Epithelial cell of proximal tubule (primary cell): Measurements from ENCODE around the gene THRB. TPM values are rescaled to one million over a fixed set of nuclear protein-coding genes. Genes with fewer than 3 reads are reported as not detected.
A peak's percentile ranks its signal among the peaks of the same experiment; 100 is the strongest.

Experiments
- DNase-seq: peaks from one replicate; pipeline ENCODE4 v3.0.0-alpha.2; 2011; ENCODE audit warnings: low read depth
- H3K4me3 ChIP-seq: 2 replicates; pipeline ENCODE4 v1.5.1; 2011; ENCODE audit warnings: low read depth, mild to moderate bottlenecking, low read length
- total RNA-seq: library from RNA; depleted of rRNA; stranded (reverse); fragments of >200 nt; gene quantifications from 2 replicates; pipeline ENCODE4 v1.2.3, GENCODE V29; 2015
- TF ChIP-seq, protein P1 (sequence below): conservative IDR thresholded peaks from 2 replicates; pipeline ENCODE4 v1.5.1; 2012; ENCODE audit warnings: low read depth, mild to moderate bottlenecking, low read length

The THRB gene
- total RNA-seq, 1 donor from 2014 or later = 2.1 TPM

DNA sequence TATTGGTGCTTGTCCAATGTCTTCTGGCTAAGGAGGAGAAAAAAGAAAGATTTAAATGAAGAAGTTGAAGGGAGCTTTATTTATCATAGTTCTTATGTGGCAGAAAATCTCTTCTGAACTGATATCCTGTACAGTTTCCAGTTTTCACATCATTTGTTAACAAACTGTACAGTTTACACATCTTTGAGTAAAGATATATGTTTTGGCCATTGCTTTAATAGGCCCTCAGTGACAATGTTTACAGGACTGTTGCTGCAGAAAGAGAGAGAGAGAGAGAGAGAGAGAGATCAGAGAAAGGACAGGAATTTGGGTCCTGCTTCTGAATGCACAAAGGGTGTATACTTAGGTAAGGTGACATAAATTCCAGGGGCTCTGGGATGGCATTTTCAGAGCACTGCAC, 361.2 kb downstream of the THRB start:
- TF ChIP-seq, protein P1, sequence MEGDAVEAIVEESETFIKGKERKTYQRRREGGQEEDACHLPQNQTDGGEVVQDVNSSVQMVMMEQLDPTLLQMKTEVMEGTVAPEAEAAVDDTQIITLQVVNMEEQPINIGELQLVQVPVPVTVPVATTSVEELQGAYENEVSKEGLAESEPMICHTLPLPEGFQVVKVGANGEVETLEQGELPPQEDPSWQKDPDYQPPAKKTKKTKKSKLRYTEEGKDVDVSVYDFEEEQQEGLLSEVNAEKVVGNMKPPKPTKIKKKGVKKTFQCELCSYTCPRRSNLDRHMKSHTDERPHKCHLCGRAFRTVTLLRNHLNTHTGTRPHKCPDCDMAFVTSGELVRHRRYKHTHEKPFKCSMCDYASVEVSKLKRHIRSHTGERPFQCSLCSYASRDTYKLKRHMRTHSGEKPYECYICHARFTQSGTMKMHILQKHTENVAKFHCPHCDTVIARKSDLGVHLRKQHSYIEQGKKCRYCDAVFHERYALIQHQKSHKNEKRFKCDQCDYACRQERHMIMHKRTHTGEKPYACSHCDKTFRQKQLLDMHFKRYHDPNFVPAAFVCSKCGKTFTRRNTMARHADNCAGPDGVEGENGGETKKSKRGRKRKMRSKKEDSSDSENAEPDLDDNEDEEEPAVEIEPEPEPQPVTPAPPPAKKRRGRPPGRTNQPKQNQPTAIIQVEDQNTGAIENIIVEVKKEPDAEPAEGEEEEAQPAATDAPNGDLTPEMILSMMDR = no peak
- no peak for DNase-seq
- no peak overlapping the region for H3K4me3 ChIP-seq

DNA sequence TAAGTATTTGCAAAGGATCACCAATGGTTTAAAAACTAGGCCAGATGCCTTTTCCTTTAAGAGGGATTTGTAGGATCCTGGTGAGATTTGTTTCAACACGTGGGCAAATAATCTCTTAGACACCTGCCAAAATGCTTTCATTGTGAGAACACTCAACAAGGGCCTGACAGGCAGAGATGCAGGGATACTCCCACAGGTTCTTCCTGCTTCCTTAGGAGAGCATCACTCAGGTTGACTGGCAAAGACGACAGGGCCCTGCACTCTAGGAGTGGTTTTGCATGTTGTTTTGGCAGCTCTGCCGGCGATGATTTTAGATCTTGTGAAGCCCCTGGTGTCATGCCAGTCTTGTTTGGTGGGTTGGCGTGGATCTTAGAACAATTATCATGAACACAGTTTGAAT, 365.1 kb downstream of the THRB start:
- no peak overlapping the region for H3K4me3 ChIP-seq
- DNase-seq = no peak
- TF ChIP-seq, protein P1 = no peak

DNA sequence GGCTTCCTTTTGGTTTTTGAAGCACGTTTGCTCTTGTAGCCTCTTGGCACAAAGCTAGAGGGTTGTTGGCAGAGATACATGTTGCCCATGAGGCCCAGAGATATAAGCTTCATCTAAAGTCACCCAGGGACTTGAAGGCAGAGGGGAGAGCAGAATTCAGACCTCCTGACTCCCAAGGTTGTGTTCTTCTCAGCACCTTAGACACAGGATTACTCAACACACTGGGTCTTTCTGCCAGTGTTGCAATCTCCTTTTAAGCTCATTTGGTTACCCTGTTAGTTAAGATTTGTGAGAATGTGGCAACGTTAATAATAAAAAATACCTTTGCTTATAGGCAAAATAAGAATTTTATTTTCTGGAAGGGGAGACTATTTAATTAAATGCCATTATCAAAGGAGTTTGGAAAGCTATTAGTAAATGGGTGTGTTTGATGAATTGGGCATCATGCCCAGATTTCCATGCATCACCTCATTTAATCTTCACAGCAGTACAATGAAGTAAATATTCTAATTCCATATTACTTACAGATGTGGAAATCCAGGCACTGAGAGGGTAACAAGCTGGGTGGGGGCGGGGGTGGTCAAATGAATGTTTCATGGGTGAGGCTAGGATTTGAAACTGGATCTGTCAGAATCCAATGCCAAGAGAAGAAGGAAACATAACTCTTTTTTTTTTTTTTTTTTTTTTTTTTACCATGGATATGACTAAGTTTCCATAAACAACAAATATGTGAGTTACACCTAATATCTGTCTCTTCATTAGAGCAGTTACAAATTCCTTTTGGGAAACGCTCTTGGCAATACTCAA, 366.2 kb downstream of the THRB start:
- H3K4me3 ChIP-seq = no peak overlapping the region
- peak; percentile 48 for DNase-seq
- TF ChIP-seq, protein P1 = no peak

DNA sequence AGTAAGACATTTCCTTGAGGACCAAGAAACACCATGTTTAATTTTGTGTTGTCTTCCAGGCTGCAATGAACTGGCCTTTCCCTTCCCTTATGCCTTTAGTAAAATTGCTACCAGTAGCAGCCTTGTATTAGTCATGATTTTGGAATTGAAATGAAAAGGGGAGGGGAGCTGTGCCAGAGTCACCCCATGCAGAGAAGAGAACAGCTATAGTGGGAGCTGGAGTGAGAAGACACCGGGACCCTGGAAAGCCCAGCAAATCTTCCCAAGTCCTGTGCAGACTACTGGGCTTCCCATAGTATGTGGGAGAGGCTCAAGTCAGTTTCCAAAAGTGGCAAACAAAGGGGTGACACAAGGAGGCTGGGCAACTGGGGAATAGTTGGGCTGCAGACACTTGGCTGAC, 371.1 kb downstream of the THRB start:
- no peak for DNase-seq

DNA sequence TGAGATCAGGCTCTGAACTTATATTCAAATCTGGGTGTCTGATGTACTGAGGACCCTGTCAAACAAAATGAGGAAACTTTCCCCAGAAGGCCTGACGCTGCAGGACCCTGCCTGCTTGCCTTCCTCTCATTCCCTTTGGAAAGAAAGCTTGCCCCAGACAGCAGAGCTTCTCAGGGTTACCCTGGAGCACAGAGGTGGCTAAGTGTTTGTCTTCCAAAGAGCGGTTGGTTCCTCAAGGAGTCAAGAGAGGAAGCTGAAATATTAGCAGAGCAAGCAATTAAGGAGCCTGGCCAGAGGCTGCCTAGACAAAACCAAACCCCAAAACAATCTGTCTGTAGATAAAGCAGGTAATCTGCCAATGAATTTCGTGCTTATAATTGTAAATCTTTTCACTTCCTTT, 374.2 kb downstream of the THRB start:
- TF ChIP-seq, protein P1 = no peak
- no peak overlapping the region for H3K4me3 ChIP-seq
- no peak for DNase-seq

More for the DNA sequence above, 371.1 kb downstream of the THRB start:
- no peak overlapping the region for H3K4me3 ChIP-seq
- TF ChIP-seq, protein P1 = no peak

DNA sequence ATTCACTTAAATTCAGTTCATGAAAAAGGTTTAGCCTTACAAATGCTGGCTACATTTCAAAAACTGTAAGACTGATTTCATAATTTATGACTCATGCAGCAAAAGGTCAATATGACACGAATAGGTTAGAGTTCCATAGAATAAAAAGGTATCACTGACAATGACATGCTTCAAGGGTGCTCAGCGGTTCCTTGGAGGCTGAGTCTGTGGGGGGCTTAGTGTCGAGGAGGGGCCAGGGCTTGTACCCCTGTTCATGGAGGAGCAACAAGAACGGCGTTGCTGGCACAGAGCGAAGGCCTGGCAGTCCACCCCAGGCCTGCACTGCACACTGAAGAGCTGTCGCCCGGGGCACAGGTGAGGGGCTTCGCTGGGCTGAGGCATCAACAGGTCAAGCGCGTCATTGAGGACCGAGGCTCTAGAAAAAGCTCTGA, 375.3 kb downstream of the THRB start:
- no peak for DNase-seq
- no peak overlapping the region for H3K4me3 ChIP-seq
- TF ChIP-seq, protein P1 = no peak

DNA sequence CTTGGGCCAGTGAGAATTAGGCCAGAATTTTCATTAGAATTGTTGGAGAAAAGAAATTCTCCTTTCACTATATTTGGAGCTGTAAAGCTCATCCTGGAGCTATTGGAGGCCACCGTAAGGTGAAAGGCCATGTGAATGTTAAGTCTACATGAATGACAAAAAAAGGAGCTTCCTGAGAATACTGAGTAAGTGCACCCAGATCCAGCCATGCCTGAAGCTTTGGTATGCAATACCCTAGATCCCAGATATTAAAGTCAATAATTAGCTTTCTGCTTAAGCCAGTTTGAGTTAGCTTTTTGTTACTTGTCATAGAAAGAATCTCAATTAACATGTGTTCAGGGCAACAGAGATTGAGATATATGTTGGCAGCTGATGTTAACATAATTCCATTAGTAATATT, 377.1 kb downstream of the THRB start:
- TF ChIP-seq, protein P1 = no peak

More for the DNA sequence above, 377.1 kb downstream of the THRB start:
- H3K4me3 ChIP-seq = no peak overlapping the region
- DNase-seq = no peak
